ENCODE results near the gene IGSF10.

DNA sequence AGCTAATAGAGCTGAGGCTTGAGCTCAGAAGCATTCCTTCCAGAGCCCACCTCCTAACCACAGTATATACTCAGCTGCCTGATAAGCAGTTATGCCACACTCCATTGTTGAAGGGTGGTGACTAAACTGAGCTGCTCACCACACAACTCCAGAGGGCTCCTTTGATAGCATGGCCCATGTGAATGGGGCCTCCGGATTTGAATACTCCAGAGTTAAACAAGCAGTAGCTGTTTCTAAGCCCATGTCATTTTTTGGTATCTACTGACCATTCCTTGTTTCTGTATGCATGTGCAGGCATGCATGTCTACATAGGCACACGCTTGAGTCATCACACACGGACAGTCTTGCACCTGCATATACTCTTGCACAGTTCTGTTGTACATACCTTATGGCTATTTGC, 28.9 kb downstream of the IGSF10 start:
- TF ChIP-seq, protein P1, sequence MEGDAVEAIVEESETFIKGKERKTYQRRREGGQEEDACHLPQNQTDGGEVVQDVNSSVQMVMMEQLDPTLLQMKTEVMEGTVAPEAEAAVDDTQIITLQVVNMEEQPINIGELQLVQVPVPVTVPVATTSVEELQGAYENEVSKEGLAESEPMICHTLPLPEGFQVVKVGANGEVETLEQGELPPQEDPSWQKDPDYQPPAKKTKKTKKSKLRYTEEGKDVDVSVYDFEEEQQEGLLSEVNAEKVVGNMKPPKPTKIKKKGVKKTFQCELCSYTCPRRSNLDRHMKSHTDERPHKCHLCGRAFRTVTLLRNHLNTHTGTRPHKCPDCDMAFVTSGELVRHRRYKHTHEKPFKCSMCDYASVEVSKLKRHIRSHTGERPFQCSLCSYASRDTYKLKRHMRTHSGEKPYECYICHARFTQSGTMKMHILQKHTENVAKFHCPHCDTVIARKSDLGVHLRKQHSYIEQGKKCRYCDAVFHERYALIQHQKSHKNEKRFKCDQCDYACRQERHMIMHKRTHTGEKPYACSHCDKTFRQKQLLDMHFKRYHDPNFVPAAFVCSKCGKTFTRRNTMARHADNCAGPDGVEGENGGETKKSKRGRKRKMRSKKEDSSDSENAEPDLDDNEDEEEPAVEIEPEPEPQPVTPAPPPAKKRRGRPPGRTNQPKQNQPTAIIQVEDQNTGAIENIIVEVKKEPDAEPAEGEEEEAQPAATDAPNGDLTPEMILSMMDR (conservative IDR thresholded peaks at IDR 0.05) = no peak
- no peak for TF ChIP-seq EZH2 (IDR thresholded peaks at IDR 0.05; ENCODE audit: low read depth)
